AG10803 (cell line): Measurements from ENCODE around the gene FAM168B.

ENCODE experiments used
- DNase-seq: peaks from one replicate; pipeline ENCODE4 v3.0.0; 2010; ENCODE audit warnings: low read depth
- H3K4me3 ChIP-seq: 2 replicates; pipeline ENCODE4 v1.5.1; 2011; ENCODE audit warnings: mild to moderate bottlenecking, low read length, control low read depth
- TF ChIP-seq, protein P1 (sequence below): conservative IDR thresholded peaks from 2 replicates; pipeline ENCODE4 v1.5.1; 2011; ENCODE audit warnings: mild to moderate bottlenecking, low read length, control low read depth, inconsistent platforms

Gene FAM168B

DNA sequence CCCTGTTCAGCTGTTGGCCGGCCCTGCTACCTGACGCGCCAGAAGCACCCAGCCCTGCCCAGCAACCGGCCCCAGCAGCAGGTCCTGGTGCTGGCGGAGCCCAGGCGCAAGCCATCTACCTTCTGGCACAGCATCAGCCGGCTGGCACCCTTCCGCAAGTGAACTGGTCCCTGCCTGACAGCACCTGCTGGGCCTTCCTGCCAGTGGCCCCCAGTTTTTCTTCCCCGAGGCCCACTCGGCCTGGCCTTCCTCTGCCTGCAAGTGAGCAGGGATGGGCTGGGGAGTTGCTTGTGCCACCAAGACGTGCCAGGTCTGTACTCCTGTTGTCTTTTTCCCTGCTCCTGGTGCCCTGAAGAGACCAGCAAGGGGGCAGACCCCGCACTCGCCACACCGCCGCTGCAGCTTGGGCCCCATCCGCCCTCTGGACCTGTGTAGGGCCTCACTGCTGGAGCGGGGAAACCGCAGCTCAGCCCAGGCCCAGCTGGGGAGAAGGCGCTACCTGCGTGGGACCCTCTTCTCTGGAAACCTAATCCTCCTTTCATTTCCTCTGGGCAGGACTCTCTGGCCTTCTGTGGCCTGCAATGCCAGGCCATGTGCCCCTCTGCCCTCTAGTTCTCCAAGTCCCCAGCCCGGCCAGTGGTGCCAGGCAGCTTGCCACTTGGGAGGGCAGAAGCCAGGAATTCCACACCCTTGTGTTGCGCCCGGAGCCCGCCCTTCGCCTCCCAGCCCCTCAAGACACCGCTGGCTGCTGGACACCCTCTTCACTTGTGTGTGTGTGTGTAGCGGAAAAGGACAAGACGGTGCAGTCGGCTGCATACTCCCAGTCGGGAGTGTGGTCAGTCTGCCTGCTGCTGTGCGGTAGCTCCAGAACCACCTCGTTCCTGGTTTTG, 47.0 kb downstream of the FAM168B start:
- TF ChIP-seq, protein P1, sequence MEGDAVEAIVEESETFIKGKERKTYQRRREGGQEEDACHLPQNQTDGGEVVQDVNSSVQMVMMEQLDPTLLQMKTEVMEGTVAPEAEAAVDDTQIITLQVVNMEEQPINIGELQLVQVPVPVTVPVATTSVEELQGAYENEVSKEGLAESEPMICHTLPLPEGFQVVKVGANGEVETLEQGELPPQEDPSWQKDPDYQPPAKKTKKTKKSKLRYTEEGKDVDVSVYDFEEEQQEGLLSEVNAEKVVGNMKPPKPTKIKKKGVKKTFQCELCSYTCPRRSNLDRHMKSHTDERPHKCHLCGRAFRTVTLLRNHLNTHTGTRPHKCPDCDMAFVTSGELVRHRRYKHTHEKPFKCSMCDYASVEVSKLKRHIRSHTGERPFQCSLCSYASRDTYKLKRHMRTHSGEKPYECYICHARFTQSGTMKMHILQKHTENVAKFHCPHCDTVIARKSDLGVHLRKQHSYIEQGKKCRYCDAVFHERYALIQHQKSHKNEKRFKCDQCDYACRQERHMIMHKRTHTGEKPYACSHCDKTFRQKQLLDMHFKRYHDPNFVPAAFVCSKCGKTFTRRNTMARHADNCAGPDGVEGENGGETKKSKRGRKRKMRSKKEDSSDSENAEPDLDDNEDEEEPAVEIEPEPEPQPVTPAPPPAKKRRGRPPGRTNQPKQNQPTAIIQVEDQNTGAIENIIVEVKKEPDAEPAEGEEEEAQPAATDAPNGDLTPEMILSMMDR, result no peak
- H3K4me3 ChIP-seq, result no peak overlapping the region
- no peak for DNase-seq

DNA sequence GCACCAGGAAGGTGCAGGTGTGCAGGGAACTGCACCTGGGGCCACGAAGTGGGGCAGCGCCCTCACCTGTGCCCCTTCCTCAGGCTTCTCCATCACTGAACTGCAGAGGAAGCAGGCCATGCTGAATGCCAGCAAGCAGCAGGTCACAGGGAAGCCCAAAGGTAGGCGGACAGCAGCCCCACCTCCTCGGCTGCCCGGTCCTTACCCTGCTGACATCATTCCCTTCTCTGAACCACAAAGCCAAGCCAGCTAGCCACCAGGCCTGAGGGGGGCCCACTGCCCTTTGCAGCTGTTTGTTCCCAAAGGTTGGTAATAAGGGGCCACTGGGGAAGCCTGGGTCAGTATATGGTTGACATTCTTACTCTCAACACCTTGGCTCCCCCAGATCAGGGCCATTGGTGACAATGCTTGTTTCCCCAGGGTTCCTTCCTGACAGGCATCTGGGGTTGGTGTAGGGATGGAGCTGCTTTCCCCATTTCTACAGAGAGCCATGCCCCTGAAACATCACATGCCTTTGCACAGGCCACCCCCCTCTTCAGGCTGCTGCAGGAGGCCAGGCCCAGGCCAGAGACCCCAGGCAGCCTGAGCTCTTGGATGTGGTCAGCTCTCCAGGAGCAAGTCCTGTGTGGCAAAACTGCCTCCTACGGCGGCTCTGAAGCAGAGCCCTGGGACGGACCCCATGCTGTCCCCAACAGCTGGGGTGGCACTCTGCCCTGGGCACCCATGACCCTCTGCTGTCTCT, 47.8 kb downstream of the FAM168B start:
- no peak overlapping the region for H3K4me3 ChIP-seq
- DNase-seq, result no peak
- TF ChIP-seq, protein P1, result no peak

DNA sequence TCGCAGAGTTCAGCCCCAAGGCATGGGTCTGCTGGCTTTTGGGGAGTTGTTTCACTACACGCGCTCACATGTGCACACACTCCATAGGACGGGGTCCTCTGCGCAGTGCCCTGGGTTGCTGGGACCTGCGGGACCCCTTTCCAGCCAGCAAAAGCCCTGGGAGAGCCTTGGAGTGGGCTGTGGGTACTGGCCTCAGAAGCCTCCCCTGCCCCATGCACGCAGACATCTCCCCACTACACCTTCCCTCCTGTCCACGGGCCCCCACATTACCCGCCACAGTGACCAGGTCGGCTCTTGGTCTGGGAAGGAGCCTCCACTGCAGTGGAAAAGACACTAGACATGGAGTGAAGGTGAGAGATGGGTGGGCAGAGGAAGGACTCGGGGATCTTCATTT, 48.5 kb downstream of the FAM168B start:
- no peak for DNase-seq

DNA sequence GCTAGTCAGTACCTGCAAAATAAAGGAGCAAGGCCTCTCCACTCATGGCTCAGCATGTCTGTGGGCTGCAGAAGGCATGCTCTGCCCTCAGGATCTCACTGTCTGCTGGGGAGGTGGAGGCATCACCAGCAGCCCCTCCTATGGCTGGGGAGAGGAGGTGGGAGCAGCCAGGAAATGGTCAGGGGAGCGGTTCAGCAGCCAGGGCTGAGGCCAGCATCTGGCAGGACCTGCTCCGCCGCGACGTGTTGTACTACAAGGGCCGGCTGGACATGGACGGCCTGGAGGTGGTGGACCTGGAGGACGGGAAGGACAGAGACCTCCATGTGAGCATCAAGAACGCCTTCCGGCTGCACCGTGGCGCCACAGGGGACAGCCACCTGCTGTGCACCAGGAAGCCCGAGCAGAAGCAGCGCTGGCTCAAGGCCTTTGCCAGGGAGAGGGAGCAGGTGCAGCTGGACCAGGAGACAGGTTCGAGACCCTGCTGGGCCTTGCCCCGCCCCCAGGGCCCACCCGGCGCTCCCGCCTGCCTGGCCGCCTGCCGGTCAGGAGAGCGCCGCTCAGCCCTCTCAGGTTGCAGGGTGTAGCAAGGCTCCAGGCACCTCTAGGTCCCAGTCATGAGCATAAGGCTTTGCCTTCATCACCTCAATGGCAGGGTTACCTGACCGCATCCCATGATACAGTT, 49.0 kb downstream of the FAM168B start:
- no peak overlapping the region for H3K4me3 ChIP-seq
- TF ChIP-seq, protein P1, result no peak
- no peak for DNase-seq

More for the DNA sequence above, 48.5 kb downstream of the FAM168B start:
- TF ChIP-seq, protein P1, result no peak
- H3K4me3 ChIP-seq, result no peak overlapping the region

DNA sequence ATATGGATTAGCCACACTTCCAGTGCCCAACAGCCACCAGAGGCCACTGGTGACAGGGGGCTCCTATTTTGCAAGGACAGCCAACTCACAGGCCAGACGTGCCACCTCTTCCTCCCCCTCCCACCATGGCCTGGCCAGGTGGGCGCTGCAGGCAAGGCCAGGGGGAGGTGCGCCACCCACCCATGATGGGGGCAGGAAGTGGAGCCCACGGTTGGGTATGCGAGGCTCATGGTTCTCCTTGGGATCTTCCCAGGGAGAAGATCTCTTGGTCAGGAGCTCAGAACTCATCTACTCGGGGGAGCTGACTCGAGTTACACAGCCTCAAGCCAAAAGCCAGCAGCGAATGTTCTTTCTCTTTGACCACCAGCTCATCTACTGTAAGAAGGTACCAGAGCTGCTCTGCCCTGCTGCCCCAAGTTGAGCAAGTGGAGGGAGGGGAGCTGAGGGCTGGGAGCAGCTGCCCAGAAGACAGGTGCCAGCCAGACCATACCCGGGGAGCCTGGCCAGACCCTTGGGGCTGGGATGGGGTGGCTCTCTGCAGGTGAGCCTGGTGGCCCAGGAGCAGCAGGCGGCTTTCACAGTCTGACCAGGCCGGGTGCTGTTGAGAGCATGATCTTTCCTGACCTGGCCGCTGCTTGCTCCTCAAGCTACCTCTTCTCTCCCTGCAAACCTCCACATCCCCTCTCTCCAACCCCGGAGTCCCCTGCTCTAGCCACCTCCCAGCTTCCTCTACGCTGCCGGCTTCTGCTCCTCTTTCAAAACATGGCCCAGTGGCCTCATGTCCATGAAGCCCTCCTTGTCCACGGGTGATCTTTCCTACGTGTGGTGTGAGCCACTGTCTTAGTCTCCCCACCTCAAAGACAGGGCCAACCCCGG, 49.8 kb downstream of the FAM168B start:
- no peak for DNase-seq
- TF ChIP-seq, protein P1, result no peak
- H3K4me3 ChIP-seq, result no peak overlapping the region

DNA sequence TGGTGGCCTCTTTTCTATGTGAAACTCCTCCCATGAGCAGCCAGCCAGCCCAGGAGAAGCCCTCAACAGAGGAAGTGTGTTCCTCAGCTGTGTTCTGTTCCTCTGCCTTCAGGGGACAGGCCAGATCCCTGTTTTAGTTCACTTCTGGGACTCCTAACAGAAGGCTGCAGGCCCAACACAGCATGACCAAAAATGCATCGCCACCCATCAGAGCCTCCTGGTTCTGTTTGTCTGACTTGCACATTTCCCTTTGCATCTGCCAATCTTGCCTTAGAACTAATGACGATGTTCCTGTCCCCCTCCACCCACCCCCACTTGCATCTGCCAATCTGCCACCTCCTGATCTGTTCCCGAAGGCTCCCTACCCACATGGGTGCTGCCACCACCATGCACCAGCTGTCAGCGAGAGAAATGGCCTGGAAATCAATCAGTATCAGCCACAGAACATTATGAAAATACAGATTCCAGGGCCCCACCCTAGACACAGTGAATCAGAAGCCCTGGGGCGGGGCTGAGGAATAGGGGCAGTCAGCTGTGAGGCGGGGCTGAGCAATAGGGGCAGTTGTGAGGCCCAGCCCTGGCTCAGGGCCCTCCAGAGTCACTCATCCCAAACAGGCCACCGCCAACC, 51.0 kb downstream of the FAM168B start:
- DNase-seq, result no peak
- H3K4me3 ChIP-seq, result no peak overlapping the region

More for the DNA sequence above, 51.0 kb downstream of the FAM168B start:
- TF ChIP-seq, protein P1, result no peak
